Activated T-helper 1 cell treated with Interleukin-2 at 50 U/mL for 16 hours (primary cell): ENCODE results near the gene ARFGAP1.

ENCODE experiments used
- DNase-seq: peaks from one replicate; pipeline ENCODE4 v3.0.0-alpha.2; 2020; ENCODE audit warnings: low read depth

Gene ARFGAP1

DNA sequence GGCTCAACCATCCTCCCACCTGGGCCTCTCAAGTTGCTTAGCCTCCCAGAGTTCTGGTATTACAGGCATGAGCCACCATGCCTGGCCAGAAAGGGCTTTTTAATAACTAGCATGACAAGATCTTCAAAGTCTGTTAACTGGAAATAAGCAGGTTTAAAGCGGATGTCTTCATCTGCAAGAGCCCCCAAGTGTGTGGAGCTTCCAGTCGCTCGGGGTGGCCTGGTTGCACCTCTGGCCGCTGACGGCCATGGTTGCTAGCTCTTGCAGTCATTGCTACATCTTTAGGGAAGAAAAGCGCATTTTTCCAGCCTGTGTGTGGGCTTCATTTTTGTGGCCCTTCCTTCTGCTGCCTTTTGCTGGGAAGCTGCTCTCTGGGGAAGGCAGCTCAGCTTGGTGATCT, 7.8 kb downstream of the ARFGAP1 start:
- no peak for DNase-seq

DNA sequence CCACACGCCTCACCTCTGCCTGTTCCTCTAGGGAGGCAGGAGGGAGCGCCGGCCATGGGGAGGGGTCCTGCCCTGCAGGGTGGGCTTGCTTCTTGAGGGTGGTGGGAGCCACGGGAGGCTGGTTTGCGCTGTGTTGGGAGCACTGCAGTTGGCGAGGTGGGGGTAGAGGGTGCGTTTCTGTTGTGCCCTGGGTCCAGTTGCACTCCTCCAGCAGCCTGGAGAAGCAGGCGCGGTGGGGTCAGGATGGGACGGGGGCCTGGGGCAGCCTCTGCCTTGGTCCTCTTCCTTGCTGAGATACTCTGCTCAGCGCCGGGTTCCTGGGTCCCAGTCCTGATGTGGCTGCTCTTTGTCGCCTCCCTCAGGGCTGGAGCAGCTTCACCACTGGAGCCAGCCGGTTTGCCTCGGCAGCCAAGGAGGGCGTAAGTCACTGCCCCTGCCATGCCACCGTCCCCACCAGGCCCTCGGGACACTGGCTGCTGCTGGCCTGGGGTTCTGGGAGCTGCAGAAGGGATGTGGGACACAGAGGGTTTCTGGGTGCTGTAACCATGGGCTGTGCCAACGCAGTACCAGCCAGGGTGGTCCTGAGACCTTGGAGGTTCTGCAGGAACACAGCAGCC, 8.4 kb downstream of the ARFGAP1 start:
- DNase-seq, result no peak

DNA sequence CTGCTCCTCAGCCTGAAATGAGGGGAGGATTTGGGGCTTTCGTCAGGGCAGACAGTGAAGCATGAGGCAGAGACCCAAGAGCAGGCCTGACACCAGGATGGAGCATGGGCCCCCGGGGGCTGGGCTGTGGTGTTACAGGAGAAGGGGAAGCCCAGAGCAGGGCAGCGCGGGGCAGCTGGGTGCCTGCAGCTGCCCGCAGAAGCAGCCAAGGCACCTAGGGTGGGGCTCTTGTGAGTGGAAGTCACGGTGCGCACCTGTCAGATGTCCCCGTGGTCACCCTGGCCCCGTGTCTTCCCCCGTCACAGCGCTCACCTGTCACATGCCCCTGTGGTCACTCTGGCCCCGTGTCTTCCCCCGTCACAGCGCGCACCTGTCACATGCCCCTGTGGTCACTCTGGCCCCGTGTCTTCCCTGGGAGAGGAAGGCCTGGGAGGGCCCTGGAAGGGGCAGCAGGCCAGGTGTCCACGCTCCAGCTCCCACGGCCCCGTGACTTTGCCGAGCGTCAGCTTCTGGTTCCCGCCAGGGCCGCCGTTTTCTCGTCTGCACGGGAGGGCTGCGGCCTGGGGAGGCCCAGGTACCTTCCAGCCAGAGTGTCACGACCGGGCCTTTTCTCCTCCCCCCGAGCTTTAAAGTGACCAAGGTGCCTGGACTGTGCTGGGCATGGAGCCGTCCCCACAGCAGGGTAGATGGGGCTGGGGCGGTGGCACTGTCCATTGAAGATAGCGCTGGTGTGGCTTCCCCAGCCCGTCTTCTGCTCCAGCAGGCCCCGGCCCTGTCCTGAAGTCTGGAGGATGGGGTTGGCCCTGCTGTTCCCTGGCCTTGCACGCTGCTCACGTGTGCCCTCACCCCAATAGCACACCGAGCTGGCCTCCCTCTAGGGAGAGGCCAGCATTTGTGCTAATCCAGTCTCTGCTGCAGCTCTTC, 9.4 kb downstream of the ARFGAP1 start:
- DNase-seq, result no peak

DNA sequence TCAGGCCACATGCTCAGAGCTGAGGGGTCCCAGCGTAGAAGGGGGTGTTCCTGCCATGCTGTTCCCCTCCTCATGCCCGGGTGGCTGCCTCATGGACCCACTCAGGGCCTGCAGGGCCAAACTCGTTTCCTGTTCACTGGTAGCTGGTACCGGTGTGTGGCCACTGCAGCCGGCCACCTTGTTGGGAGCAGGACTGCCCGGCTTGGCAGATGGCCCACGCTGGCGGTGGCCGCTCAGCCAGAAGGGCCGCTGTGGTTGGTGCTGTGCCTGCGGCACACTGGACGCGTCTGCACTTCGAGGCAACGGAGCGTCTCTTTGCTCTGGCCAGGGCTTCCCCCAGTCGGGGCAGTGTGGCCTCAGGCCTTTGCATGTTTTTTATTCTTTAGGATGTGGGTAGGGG, 10.3 kb downstream of the ARFGAP1 start:
- no peak for DNase-seq

DNA sequence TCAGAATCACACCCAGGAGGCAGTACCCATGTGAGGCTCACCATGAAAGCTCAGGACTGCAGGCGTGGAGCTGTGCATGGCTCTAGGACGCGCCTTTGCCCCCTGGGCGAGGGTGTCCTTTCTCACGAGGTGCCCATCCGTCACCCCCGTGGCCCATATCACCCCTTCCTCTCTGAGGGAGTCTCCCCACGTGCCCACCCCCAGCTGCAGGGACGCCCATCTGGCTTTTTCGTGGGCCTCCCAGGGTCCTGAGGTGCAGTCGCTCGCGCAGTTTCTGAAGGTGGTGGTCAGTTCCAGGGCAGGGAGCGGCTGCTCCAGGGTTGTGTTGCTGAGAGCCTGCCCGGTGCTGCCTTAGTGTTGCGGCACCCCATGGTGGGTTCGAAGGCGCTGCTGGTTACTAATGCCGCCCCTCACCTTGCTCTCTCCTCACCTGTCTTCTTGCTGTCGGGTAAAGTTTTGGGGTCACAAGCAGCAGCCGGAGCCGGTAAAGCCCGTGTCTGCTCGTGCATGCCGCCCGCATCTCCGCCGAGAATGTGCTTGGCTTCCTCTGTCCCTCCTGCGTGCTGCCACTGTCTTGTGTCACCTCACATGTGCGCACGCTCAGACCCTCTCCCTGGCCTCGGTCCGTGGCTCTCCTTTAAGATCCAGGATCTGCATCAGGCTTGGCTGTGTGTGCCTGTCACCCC, 10.9 kb downstream of the ARFGAP1 start:
- DNase-seq, result no peak

DNA sequence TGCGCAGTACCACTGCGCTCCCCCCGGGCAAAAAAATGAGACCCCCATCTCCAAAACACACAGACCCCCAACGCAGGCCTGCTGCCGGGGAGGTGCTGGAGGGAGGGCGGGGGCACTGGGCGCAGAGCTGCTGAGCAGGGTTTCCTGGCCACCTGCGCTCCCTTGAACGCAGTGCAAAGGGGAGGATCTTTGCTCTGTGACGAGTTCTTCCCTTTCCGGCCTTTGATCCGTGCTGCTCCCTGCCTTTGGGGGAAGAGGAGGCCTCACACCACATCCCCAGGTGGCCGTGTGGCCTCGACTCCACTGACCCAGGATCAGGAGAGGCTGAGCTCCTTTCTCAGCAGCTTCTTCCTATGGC, 11.4 kb downstream of the ARFGAP1 start:
- no peak for DNase-seq

DNA sequence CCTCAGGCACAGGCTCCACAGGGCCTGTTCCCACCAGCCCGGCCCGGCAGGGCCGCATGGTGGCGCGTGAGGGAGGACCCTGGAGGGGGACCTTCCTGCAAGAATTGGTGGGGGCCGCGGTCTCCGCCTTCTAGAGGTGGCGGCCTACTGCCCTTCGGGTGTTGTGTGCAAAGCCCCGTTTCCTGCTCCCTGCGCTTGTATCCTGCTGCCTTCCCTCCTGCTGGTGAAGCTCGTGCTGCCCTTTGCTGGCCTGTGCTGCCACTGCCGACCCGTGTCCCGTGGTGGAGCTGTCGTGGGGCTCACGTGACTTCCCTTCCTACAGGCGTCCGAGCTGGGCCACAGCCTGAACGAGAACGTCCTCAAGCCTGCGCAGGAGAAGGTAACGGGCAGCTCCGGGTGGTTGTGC, 11.9 kb downstream of the ARFGAP1 start:
- no peak for DNase-seq

DNA sequence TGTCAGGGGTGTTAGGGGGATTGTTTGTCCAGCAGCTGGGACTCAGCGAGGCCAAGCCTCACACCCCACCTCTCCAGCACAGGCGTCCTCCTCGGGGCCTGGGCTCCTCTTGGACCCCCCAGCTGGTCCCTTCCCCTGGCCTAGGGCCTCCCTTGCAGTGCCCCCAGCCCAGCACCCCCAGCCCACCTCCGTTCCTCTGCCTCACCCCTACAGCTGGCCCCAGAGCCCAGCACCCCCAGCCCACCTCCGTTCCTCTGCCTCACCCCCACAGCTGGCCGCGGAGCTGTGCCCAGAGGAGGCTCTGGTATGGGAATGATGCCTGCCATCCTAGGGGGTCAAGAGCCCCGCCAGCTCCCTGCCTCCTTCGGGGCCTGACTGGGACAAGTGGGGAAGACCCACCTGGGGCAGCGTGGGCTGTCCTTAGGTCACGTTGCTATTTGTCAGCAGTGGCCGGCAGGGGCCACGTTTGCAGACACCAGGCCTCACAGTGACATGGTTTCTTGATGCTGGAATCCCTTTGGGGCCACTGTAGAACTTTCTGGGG, 12.4 kb downstream of the ARFGAP1 start:
- DNase-seq, result no peak

DNA sequence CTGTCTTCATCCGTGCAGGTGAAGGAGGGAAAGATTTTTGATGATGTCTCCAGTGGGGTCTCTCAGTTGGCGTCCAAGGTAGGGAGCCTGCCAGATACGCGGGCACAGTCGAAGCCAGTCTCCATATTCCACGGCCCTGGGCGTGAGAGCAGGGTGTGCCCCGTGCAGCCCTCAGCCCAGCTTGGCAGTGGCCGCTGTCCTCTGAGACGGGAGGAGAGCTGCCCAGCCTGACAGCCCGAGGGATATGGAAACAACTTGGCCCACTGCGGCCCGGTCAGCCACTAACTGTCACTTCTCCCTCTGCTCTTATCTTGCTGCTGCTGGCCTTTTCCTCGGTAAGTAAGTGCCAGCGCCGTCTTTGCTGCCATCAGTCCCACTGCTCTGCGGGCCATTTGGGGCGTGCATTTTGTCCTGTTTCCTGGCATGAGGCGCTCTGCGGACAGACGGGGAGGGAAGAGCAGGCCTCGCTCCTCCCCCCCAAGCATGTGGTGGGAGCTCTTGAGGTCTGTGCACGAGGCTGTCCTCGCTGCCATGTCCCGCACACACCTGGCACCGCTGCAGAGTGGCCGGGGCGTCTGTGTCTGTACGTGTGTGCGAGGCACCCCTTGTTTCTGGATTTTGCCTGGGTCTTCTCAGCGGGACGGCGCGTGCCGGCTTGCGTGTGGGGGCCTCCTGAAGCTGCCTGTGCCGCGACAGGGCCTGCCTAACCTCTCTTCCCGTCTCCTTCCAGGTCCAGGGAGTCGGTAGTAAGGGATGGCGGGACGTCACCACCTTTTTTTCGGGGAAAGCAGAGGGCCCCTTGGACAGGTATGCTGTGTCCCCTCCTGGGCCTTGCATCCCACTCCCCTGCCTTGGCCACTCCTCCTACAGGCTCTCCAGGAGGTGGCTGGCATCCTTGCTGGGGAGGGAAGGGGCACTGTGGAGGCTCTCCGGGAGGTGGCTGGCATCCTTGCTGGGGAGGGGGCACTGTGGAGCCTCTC, 13.3 kb downstream of the ARFGAP1 start:
- no peak for DNase-seq

DNA sequence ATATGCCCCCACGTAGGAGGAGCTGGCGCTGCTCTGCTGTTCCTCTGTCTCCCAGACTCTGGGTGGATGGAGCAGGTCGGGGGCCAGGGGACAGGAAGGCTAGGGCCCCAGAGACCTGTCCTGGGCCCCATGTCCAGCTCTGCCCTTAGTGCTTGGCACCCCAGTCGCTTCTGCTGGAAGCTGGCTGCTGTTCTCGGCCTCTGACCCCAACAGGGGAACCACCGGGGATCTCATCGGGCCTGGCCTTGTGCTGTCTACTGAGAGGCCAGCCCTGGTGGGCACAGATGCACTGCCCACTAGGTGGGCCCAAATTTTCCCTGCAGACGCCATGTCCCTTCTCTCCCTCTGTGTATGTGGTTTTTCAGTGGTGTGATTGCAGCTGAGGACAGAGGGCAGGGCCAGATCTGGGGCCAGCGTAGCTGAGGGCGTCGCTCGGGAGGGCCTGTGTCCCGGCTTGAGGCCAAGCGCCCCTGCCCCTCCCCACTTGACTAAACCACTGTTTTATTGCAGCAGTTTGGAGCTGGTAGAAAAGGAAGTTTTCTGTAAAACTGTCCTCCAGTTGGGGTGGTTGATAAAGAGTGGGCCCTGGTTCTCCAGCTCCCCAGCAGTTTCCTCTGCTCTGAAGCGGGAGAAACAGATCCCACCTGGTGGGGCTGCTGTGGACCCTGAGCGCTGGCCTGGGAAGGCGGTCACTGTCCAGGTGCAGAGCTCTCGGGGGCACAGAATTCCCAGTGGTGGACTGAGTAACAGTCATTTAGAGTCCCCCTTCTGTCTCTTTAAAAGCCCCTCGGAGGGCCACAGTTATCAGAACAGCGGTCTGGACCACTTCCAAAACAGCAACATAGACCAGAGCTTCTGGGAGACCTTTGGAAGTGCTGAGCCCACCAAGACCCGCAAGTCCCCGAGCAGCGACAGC, 14.4 kb downstream of the ARFGAP1 start:
- DNase-seq, result no peak

DNA sequence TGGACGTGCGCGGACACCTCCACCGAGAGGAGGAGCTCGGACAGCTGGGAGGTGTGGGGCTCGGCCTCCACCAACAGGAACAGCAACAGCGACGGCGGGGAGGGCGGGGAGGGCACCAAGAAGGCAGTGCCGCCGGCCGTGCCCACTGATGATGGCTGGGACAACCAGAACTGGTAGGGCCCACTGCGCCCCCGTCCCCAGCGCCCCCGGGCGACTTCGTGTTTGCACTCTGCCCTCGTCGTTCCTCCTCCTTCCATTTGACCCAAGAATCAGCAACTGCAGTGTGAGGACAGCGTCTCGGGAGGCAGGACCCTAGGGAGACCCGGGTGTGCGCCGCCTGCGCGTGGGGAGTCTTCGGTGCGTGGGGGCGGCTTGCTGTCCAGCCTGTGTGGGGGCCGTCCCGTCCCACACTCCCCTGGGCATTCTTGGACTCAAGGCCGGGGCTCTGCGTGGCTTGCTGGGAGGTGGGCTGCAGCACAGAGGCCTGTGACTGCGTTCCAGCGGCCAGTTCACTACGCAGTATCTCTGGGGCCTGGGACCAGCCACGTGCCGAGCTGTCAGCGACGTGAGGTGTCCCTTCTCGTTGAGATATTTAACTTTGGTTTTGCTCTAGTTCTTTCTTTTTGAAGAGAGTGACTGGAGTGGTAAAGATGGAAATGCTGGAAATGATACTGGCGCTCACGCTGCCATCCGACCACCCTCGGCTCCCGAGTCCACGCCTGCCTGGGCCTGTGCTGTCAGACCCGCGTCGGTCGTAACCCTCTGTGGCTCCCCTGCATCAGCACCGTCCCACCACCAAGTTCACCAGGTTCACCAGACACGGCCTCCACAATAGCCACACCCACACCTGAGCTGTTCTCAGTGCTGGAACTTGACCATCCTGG, 15.3 kb downstream of the ARFGAP1 start:
- DNase-seq, result no peak

DNA sequence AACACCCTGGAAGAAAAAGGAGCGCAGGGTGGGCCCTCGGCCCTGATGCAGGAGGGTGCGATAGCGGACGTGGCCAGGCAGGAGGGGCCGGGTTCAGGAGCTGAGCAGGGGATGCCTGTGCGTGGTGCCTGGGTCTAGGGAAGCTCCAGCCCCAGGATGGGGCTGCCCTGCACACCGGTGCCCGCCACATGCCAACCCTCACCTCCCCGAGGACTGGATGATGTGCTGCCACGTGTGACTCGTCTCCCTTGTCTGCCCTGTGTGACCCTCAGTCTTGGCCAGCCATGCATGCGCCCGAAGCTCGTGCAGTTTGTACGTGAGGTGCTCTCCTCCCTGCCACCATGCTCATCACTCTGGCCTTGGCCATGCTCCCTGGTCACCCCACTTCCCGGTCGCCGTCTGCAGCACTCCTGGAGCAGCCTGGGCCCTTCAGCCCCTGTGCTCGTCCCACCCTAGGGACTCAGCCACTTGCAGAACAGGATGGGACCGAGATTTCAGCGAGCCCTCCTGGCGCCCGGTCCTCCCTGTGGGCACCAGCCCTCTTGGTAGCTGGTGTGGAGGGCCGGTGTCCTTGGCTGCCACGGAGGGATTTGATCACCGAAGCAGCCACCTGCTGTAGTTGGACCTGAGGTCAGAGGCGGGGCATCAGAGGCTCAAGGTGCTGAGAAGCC, 16.1 kb downstream of the ARFGAP1 start:
- DNase-seq, result no peak

DNA sequence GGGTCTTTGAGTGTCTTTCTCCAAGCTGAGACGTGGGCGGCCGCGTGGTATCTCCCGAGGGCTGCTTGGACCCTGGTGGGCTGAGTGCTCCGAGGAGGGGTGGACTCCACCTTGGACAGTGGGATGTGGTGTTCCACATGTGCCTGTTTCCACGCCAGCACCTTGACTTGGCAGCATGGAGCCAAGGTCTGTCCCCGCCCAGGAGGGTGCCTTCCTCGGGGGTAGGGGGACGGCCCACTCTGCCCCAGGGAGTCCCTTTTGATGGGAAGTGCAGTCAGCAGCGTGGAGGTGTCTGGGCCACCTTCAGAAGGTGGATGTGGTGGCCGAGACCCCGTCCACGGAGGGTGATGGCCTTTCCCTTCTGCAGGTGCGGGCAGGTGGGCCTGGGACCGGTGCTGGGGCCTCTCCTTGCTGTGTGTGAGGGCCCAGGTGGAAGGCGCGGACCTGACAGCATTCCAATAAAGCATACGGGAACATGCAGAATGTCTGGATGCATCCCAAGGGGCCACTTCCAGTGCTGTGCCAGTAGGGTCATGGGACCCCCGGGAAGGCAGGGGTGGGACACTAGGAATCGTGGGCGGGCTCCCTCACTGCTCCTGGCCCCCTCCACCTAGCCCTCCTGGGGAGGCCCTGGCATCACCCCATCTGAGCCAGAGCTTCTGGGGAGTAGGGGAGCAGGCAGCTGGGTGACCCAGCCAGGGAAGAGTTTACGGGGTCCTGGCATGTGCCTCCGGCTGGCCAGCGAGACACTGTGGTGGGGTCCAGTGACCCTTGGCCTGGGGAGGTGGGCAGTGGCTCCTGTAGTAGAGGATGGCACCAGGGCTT, 16.9 kb downstream of the ARFGAP1 start:
- DNase-seq, result no peak

DNA sequence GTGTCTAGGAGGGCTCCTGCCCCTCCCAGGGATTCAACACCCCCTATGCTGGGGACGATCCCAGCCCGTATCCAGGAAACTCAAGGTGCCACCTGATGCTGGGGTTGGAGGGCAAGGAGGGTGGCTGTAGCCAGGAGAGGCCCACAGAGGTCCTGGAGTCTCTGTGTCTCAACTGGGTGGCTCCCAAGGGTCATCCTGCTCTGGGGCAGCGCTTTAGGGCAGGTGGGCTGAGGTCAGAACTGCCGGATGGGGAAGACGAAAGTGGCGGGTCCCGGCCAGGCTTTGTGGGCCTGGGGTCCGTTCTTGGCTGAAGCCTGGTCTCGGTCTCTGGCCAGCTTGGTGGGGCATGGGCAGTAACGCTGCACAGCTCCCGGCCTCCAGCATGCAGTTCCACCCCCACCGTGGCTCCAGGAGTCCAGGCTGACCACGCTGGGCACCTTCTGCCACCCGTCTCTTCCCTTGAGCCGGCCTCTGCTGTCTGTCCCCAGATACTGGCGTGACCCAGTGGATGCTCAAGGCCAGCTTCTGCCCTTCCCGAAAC, 17.6 kb downstream of the ARFGAP1 start:
- DNase-seq, result no peak

DNA sequence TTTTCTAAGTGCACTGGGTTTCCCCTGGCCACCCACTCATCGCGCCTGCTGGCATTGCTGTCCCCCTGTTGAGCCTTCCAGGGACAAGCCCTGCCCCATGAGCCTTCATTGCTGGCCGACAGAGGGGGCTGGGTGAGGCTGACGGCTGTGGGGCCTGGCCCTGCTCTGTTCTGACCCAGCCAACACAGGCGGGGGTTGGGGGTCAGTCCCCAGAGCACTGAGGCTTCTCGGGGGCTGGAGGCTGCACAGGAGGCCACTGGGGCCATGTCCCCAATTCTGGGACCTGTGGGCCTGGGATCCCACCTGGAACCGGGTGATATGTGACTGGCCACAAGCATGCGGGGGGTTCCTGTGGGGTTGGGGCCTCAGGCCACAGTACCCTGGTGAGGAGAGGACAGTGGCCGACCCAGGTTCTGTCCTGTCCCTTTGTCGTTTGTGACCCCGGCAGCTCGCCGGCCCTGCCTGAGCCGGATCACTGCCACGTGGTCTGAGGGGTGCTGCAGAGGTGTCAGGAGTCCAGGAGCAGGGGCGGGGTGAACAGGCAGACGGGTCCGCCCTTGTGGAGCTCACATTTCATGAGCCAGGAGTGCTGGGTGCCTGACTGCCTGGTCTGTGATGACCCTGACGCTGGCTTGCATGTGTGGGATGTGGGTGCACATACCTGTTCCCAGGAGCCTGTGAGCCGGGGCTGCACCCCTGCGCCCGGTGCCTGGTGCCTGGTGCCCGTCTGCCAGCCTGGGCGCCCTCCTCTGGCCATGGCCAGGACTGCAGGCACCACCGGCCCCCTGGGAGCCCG, 18.3 kb downstream of the ARFGAP1 start:
- DNase-seq, result peak; percentile 32

DNA sequence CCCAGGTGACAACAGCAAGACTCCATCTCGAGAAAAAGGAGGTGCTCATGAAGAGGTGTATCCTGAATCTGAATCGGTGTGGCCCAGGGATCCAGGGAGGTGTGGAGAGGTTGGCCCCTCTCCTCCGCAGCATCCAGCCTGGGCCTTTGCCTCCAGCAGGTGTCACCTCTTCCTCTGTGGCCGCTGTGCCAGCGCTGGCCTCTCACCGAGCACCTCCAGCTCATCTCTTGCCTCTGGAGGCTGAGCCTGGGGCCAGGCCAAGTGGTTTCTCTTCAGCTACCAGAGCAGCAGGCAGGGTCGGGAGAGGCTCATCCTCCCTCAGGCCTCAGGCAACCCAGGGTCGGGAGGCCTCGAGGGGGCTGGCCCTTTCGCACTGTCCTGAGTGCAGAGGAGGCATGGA, 19.2 kb downstream of the ARFGAP1 start:
- DNase-seq, result no peak

DNA sequence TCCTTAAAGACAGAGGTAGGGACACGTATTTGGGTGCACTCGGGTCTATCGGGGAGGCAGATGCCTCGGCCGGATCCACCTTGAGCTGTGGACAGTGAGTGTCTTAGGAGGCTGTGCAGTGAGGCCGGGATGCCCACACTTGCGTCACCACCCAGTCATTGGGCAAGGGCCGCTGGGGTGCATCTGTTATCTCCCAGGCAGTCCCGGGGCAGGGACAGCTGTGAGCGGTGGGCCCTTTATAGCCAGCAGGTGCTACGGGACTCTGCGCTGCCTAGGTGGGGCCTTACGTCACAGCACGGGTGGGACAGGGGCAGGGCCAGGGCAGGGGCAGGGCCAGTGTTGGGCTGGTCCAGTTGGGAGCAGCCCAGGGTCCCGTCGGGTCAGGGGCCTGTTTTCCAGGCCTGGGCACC, 19.7 kb downstream of the ARFGAP1 start:
- DNase-seq, result no peak
